Endometrial microvascular endothelial cells (primary cell): ENCODE data around the gene TOMM5. TPM values are rescaled to one million over a fixed set of nuclear protein-coding genes. Genes with fewer than 3 reads are reported as not detected.

Experiments
- in situ Hi-C: cut with HindIII; loops from 2 replicates; pipeline ENCODE4 v1.10.0; 2017; ENCODE audit warnings: low sequenced_read_pairs, low pct_unique_long_range_greater_than_20kb; ENCODE audit errors: inconsistent ontology term
- total RNA-seq: library from RNA; depleted of rRNA; stranded (reverse); fragments of >200 nt; gene quantifications from one replicate; pipeline ENCODE4 v1.2.3, GENCODE V29; 2015; ENCODE audit errors: inconsistent ontology term

TOMM5 gene
- total RNA-seq, 1 donor from 2014 or later = 150 TPM

DNA sequence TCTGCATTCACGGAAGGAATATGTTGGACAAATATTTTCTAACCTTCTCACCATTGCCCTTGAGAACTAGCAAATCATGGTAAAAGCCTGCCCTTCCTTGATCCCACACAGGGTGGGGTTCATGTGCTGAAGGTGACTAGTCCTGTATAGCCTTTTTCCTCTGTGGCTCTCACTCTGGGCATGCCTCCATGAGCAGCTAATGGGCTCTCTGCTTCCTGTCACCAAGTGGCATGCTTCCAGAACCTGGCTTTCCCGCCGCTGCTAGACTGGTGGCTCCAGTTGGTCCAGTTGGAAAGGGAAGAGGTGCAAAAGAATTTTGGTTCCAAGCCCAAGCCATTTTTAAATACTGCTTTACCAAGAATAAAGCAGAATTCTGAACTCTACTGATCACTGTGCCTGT, 51.8 kb downstream of the TOMM5 start:
- in situ Hi-C loops = no loop called here

DNA sequence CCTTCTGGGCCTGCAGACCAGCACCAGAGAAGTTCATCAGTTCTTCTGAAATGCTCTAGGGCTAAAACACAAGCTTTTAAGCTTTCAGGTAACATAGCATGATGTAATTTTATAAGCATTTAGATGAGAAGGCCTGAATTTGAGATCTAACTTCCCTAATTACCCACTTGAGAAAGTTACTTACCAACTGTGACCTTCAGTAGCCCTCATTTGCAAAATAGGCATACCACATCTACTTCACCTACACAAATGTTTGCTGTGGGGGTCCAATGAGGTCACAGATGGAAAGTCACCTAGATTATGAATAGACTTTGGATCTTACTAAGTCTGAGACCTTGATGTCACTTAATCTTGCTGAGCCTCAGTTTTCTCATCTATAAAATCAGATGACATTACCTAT, 52.8 kb downstream of the TOMM5 start:
- in situ Hi-C loops = no loop called here

Other genes starting within 250 kb of the TOMM5 start
- gene GRHPR, start 169.9 kb downstream of the TOMM5 start, total RNA-seq = 208 TPM
- 7.1 TPM for gene ZBTB5, start 127.1 kb downstream of the TOMM5 start, total RNA-seq
- gene POLR1E, start 106.6 kb downstream of the TOMM5 start, total RNA-seq = 21.9 TPM
- 7.5 TPM for gene FBXO10, start 16.2 kb downstream of the TOMM5 start, total RNA-seq
- gene FRMPD1, start 58.4 kb upstream of the TOMM5 start, total RNA-seq = not detected
- 4.0 TPM for gene TRMT10B, start 161.2 kb upstream of the TOMM5 start, total RNA-seq
- gene EXOSC3, start 192.5 kb upstream of the TOMM5 start, total RNA-seq = 20.8 TPM
- 10.8 TPM for gene DCAF10, start 208.2 kb upstream of the TOMM5 start, total RNA-seq